HepG2 (cell line): ENCODE measurements around the gene SNX18. TPM values are rescaled to one million over a fixed set of nuclear protein-coding genes. Genes with fewer than 3 reads are reported as not detected.

Experiments
- ATAC-seq: fragments of 200-7000 bp; cut with Tn5 transposase; 3 replicates; pipeline ENCODE4 v1.9.1; 2020; ENCODE audit warnings: mild to moderate bottlenecking, moderate library complexity
- BruUV-seq: library from RNA; stranded (reverse); fragments of 400-500 nt; replicated peaks from 2 replicates; lab custom pipeline; 2021; lab: Mats Ljungman, UMichigan
- CTCF ChIA-PET: fragments of 300-600 bp; formaldehyde crosslinking; extraction: SDS; loops from one replicate; lab custom pipeline; 2021; ENCODE audit warnings: low total read pairs, inconsistent platforms, low intra/inter-chr PET ratio; lab: Yijun Ruan, JAX
- POLR2A ChIA-PET: fragments of 350-600 bp; sonication (Branson Sonifier 250); formaldehyde crosslinking; loops from one replicate; lab custom pipeline; 2020; ENCODE audit warnings: antibody characterized with exemption, inconsistent platforms; lab: Yijun Ruan, JAX
- DNase-seq: peaks from one replicate; pipeline ENCODE4 v3.0.0-alpha.2; 2015; ENCODE audit warnings: low spot score
- FAIRE-seq: peaks from 3 replicates; lab custom pipeline; 2011; peaks lifted over from hg19 to GRCh38; lab: Jason Lieb, UNC
- H2AFZ ChIP-seq: one replicate; pipeline ENCODE4 v1.6.1; 2011; ENCODE audit warnings: low read length, inconsistent platforms
- H3K27ac ChIP-seq: fragments of 300-600 bp; 3 replicates; pipeline ENCODE4 v1.8.0; 2011; ENCODE audit warnings: mixed run types, mild to moderate bottlenecking, mixed read lengths, low read length, inconsistent platforms; ENCODE audit not compliant: insufficient read depth; ENCODE audit errors: extremely low read length
- H3K27me3 ChIP-seq, 2 experiments: fragments of 200-600 bp in 1 of 2; 2 replicates in 1 of 2; 3 replicates in 1 of 2; pipeline versions ENCODE4 v1.6.0 to v1.8.0; 2011; ENCODE audit warnings: low read length in 2 of 2, mild to moderate bottlenecking in 2 of 2, moderate library complexity in 2 of 2, inconsistent platforms in 1 of 2; ENCODE audit not compliant: insufficient read depth in 2 of 2, control insufficient read depth in 1 of 2
- H3K36me3 ChIP-seq, 2 experiments: fragments of 200-600 bp in 1 of 2; replicated peaks in 1 of 2; 2 replicates in 1 of 2; 3 replicates in 1 of 2; pipeline versions ENCODE4 v1.5.1 to v1.8.0; 2011; ENCODE audit warnings: low read length in 2 of 2, inconsistent platforms in 1 of 2; ENCODE audit not compliant: insufficient read depth in 2 of 2, control insufficient read depth in 1 of 2
- H3K4me1 ChIP-seq: 2 replicates; pipeline ENCODE4 v1.5.1; 2012; ENCODE audit warnings: low read length, inconsistent platforms; ENCODE audit not compliant: insufficient read depth
- H3K4me2 ChIP-seq: 2 replicates; pipeline ENCODE4 v1.6.0; 2011; ENCODE audit warnings: low read depth, low read length, inconsistent platforms
- H3K4me3 ChIP-seq, 3 experiments: fragments of 200-600 bp in 1 of 3; sonication (generic), shearing (Covaris generic) in 1 of 3; replicated peaks in 1 of 3; 2 replicates each; pipeline ENCODE4 v1.5.1; 2011 to 2016; ENCODE audit warnings: low read length in 3 of 3, inconsistent platforms in 2 of 3, low read depth in 2 of 3, mild to moderate bottlenecking in 2 of 3, control low read depth in 1 of 3, mixed read lengths in 1 of 3; ENCODE audit not compliant: insufficient read depth in 1 of 3
- H3K79me2 ChIP-seq: one replicate; pipeline ENCODE4 v1.6.1; 2011; ENCODE audit warnings: low read length, inconsistent platforms; ENCODE audit not compliant: insufficient read depth
- H3K9ac ChIP-seq: 2 replicates; pipeline ENCODE4 v1.6.0; 2011; ENCODE audit warnings: mild to moderate bottlenecking, low read depth, low read length, inconsistent platforms; ENCODE audit not compliant: insufficient read depth
- H3K9me3 ChIP-seq: 2 replicates; pipeline ENCODE4 v1.5.1; 2012; ENCODE audit warnings: mild to moderate bottlenecking, low read length
- H4K20me1 ChIP-seq: 2 replicates; pipeline ENCODE4 v1.6.0; 2011; ENCODE audit warnings: inconsistent platforms, mild to moderate bottlenecking, low read length, moderate library complexity; ENCODE audit not compliant: insufficient read depth
- ETV5 ChIP-seq: IDR thresholded peaks from 2 replicates; pipeline ENCODE4 v1.6.1; 2018; ENCODE audit warnings: missing biosample characterization, missing genetic modification reagents, inconsistent platforms, borderline replicate concordance
- FLYWCH1 ChIP-seq: sonication (generic); formaldehyde crosslinking; IDR thresholded peaks from 2 replicates; pipeline ENCODE4 v1.8.1; 2023; ENCODE audit warnings: mild to moderate bottlenecking, missing genetic modification reagents
- KLF16 ChIP-seq, 2 experiments: sonication (generic) in 1 of 2; formaldehyde crosslinking in 1 of 2; IDR thresholded peaks; 2 replicates each; pipeline versions ENCODE4 v1.6.1 to v1.8.0; 2016 to 2023; ENCODE audit warnings: missing genetic modification reagents in 2 of 2, missing compliant biosample characterization in 1 of 2
- NFE2 ChIP-seq: sonication (generic); formaldehyde crosslinking; IDR thresholded peaks from 2 replicates; pipeline ENCODE4 v1.4.0; 2020; ENCODE audit warnings: missing genetic modification reagents
- NR1H2 ChIP-seq: sonication (generic); formaldehyde crosslinking; IDR thresholded peaks from 2 replicates; pipeline ENCODE4 v1.8.1; 2022; ENCODE audit warnings: low read depth, missing genetic modification reagents, borderline replicate concordance
- ZFP62 ChIP-seq: sonication (generic); formaldehyde crosslinking; IDR thresholded peaks from 2 replicates; pipeline ENCODE4 v1.4.0; 2020; ENCODE audit warnings: missing genetic modification reagents
- ZNF10 ChIP-seq: sonication (generic); formaldehyde crosslinking; IDR thresholded peaks from 2 replicates; pipeline ENCODE4 v1.4.0; 2020; ENCODE audit warnings: mild to moderate bottlenecking, low read depth, missing genetic modification reagents, borderline replicate concordance
- ZNF382 ChIP-seq: sonication (generic); formaldehyde crosslinking; IDR thresholded peaks from 2 replicates; pipeline ENCODE4 v1.5.0; 2020; ENCODE audit warnings: missing genetic modification reagents, mild to moderate bottlenecking, borderline replicate concordance
- ZNF510 ChIP-seq: sonication (generic); formaldehyde crosslinking; IDR thresholded peaks from 2 replicates; pipeline ENCODE4 v1.4.0; 2020; ENCODE audit warnings: low read depth, mild to moderate bottlenecking, missing genetic modification reagents
- ZNF563 ChIP-seq: sonication (generic); formaldehyde crosslinking; IDR thresholded peaks from 2 replicates; pipeline ENCODE4 v1.8.0; 2022; ENCODE audit warnings: mild to moderate bottlenecking, moderate library complexity, missing genetic modification reagents
- ZNF75D ChIP-seq: sonication (generic); formaldehyde crosslinking; IDR thresholded peaks from 2 replicates; pipeline ENCODE4 v1.8.1; 2023; ENCODE audit warnings: missing genetic modification reagents, mild to moderate bottlenecking, borderline replicate concordance
- WGBS: methylation state at CpG from one replicate; pipeline ENCODE4 v1.1.6; 2017; ENCODE audit warnings: low lambda C conversion rate; 5-methylcytosine and 5-hydroxymethylcytosine counted together
- in situ Hi-C: cut with HindIII; loops from 2 replicates; pipeline ENCODE4 v1.10.0; 2017; ENCODE audit warnings: low pct_unique_long_range_greater_than_20kb; ENCODE audit not compliant: extremely low pct_ligation_motif_present
- intact Hi-C: fragments of 100-400 bp; cut with micrococcal nuclease; formaldehyde crosslinking; loops from one replicate; pipeline ENCODE4 v1.10.0; 2022; ENCODE audit not compliant: unreplicated experiment
- polyA plus RNA-seq, 8 experiments: library from polyadenylated mRNA; depleted of rRNA in 3 of 8; stranded (reverse) in 7 of 8; unstranded in 1 of 8; fragments of >200 nt; fragmentation: Illumina TruSeq in 4 of 8; extraction: Trizol in 4 of 8; gene quantifications; 2 replicates each; pipeline versions ENCODE4 v1.2.1 to v1.2.3, GENCODE V29; 2011 to 2016; ENCODE audit warnings: low read depth in 4 of 8, missing spikeins in 1 of 8, mixed read lengths in 1 of 8; ENCODE audit not compliant: insufficient read depth in 1 of 8
- total RNA-seq, 5 experiments: library from RNA; depleted of rRNA; stranded (reverse); fragments of >200 nt; fragmentation: Illumina TruSeq; extraction: Trizol; gene quantifications; 2 replicates each; pipeline ENCODE4 v1.2.3, GENCODE V29; 2016; ENCODE audit warnings: low read depth in 1 of 5
- TF ChIP-seq, protein P1 (sequence below): sonication (generic); formaldehyde crosslinking; IDR thresholded peaks from 2 replicates; pipeline ENCODE4 v1.5.1; 2020; ENCODE audit warnings: mild to moderate bottlenecking, missing genetic modification reagents, moderate library complexity
- TF ChIP-seq, protein P2 (sequence below), 2 experiments: sonication (generic) in 1 of 2; formaldehyde crosslinking in 1 of 2; IDR thresholded peaks; 2 replicates each; pipeline versions ENCODE4 v1.4.0 to v1.6.1; 2016 to 2020; ENCODE audit warnings: borderline replicate concordance in 1 of 2, low read depth in 1 of 2, mild to moderate bottlenecking in 1 of 2, missing genetic modification reagents in 1 of 2
- TF ChIP-seq, protein P3 (sequence below): sonication (generic); formaldehyde crosslinking; IDR thresholded peaks from 2 replicates; pipeline ENCODE4 v1.4.0; 2020; ENCODE audit warnings: missing genetic modification reagents
- TF ChIP-seq, protein P4 (sequence below): sonication (generic); formaldehyde crosslinking; conservative IDR thresholded peaks from 2 replicates; pipeline ENCODE4 v1.8.0; 2022; ENCODE audit warnings: low read depth, missing genetic modification reagents

The SNX18 gene
- total and polyA plus RNA-seq, 2 of the 13 experiments (the other 11 are each of a cell fraction or from before 2014, with no cell fraction given), result 2.3 to 6.2 TPM

DNA sequence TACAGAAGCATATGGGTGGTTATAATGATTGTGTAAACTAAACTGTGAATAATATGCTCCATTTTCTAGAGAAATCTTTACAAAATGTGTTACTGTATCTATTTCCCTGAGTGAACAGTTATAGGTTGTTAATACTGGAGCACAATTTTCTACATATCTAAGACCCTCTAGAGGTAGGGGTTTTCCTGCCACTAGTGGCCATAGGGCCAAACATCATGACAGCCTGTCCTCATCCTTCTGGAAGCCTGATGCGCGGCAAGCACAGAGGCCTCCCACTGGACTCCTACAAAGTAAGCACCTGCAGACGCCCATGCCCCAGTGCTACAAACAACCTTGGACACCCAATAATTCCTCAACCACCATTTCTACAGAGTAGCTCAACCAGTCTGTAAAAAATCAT, 1.9 kb upstream of the SNX18 start:
- ATAC-seq, result no peak
- Histone ChIP-seq H3K9me3 (no peaks in the 10 kb centered on the region), H3K27ac (no peak overlapping the region), H3K4me1 (peaks cover 31% of the 10 kb centered on the region), H2AFZ (no peak overlapping the region), H3K4me3 (no peak overlapping the region), H3K9ac (no peak overlapping the region), H3K79me2 (peaks cover 8% of the 10 kb centered on the region), H3K36me3 (no peaks in the 10 kb centered on the region), H4K20me1 (0 out of 2 replicates have a peak, but pooled peaks cover 5% of the 10 kb centered on the region), H3K4me2 (no peak overlapping the region), H3K27me3 (no peaks in the 10 kb centered on the region; a peak in 1 of 5 replicates)
- FAIRE-seq, result no peak
- in situ Hi-C loops, result loop anchor here (5.0 to 25.0 kb wide), 2 partner anchors 337 to 647 kb away; partner anchors contain the start of genes CDC20B and GPX8
- CTCF ChIA-PET, result interaction anchor here (2.2 kb wide), 1 partner anchor 351 kb away, joined by 13 read pairs; no protein-coding TSS in a partner anchor
- 0% methylated on average over 1 of the region's 3 CpGs for WGBS
- no TSS peak for BruUV-seq
- intact Hi-C loops, result loop anchor here (10.0 kb wide), 1 partner anchor 629 kb away; no protein-coding TSS in a partner anchor
- POLR2A ChIA-PET, result no interaction called here
- no peak for DNase-seq
- TF ChIP-seq NR1H2 (CRISPR knock-in tag) (no peak), ZNF510 (CRISPR knock-in tag) (no peak), ZNF10 (CRISPR knock-in tag) (no peak), ZNF75D (no peak), ZNF563 (CRISPR knock-in tag) (no peak), ZFP62 (CRISPR knock-in tag) (no peak), KLF16 (CRISPR knock-in tag; IDR thresholded peaks at IDR 0.05) (no peak), ETV5 (CRISPR knock-in tag) (no peak), FLYWCH1 (CRISPR knock-in tag) (no peak), ZNF382 (no peak), NFE2 (CRISPR knock-in tag) (no peak)
- TF ChIP-seq, protein P1, sequence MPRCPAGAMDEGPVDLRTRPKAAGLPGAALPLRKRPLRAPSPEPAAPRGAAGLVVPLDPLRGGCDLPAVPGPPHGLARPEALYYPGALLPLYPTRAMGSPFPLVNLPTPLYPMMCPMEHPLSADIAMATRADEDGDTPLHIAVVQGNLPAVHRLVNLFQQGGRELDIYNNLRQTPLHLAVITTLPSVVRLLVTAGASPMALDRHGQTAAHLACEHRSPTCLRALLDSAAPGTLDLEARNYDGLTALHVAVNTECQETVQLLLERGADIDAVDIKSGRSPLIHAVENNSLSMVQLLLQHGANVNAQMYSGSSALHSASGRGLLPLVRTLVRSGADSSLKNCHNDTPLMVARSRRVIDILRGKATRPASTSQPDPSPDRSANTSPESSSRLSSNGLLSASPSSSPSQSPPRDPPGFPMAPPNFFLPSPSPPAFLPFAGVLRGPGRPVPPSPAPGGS (CRISPR knock-in tag), result no peak
- TF ChIP-seq, protein P2, sequence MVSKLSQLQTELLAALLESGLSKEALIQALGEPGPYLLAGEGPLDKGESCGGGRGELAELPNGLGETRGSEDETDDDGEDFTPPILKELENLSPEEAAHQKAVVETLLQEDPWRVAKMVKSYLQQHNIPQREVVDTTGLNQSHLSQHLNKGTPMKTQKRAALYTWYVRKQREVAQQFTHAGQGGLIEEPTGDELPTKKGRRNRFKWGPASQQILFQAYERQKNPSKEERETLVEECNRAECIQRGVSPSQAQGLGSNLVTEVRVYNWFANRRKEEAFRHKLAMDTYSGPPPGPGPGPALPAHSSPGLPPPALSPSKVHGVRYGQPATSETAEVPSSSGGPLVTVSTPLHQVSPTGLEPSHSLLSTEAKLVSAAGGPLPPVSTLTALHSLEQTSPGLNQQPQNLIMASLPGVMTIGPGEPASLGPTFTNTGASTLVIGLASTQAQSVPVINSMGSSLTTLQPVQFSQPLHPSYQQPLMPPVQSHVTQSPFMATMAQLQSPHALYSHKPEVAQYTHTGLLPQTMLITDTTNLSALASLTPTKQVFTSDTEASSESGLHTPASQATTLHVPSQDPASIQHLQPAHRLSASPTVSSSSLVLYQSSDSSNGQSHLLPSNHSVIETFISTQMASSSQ (IDR thresholded peaks at IDR 0.05; ENCODE audit: low read depth), result no peak
- TF ChIP-seq, protein P2 (CRISPR knock-in tag; IDR thresholded peaks at IDR 0.05; ENCODE audit: borderline replicate concordance), result no peak
- TF ChIP-seq, protein P3, sequence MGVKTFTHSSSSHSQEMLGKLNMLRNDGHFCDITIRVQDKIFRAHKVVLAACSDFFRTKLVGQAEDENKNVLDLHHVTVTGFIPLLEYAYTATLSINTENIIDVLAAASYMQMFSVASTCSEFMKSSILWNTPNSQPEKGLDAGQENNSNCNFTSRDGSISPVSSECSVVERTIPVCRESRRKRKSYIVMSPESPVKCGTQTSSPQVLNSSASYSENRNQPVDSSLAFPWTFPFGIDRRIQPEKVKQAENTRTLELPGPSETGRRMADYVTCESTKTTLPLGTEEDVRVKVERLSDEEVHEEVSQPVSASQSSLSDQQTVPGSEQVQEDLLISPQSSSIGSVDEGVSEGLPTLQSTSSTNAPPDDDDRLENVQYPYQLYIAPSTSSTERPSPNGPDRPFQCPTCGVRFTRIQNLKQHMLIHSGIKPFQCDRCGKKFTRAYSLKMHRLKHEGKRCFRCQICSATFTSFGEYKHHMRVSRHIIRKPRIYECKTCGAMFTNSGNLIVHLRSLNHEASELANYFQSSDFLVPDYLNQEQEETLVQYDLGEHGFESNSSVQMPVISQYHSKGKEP (CRISPR knock-in tag), result no peak
- TF ChIP-seq, protein P4, sequence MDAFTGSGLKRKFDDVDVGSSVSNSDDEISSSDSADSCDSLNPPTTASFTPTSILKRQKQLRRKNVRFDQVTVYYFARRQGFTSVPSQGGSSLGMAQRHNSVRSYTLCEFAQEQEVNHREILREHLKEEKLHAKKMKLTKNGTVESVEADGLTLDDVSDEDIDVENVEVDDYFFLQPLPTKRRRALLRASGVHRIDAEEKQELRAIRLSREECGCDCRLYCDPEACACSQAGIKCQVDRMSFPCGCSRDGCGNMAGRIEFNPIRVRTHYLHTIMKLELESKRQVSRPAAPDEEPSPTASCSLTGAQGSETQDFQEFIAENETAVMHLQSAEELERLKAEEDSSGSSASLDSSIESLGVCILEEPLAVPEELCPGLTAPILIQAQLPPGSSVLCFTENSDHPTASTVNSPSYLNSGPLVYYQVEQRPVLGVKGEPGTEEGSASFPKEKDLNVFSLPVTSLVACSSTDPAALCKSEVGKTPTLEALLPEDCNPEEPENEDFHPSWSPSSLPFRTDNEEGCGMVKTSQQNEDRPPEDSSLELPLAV (CRISPR knock-in tag), result no peak
